WI38 (cell line): ENCODE data around the gene LILRA2.
"Not testable (repeated sequence)": the region's sequence is repeated elsewhere in the genome, so short reads cannot be mapped to it uniquely, and the experiment has no call there.

Source experiments
- H3K4me3 ChIP-seq: 2 replicates; pipeline ENCODE4 v1.5.1; 2011; ENCODE audit warnings: low read depth, mild to moderate bottlenecking, control low read depth, low read length
- TF ChIP-seq, protein P1 (sequence below): IDR thresholded peaks from 2 replicates; pipeline ENCODE4 v1.5.1; 2012; ENCODE audit warnings: low read depth, mild to moderate bottlenecking, control low read depth, low read length

Gene LILRA2

DNA sequence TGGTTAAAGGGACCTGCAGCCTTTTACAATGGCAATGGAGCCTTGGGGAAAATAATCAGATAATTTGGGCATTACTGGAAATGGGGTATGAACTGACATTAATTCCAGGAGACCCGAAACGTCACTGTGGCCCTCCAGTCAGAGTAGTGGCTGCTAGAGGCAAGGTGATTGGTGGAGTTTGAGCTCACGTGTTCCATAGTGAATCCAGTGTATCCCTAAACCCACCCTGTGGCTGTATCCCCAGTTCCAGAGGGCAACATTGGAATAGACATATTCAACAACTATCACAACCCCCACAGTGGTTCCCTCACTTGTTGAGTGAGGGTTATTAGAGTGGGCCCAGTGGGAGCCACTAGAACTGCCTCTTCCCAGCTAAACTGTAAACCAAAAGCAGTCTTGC, 3.3 kb upstream of the LILRA2 start:
- no peak overlapping the region for H3K4me3 ChIP-seq
- TF ChIP-seq, protein P1, sequence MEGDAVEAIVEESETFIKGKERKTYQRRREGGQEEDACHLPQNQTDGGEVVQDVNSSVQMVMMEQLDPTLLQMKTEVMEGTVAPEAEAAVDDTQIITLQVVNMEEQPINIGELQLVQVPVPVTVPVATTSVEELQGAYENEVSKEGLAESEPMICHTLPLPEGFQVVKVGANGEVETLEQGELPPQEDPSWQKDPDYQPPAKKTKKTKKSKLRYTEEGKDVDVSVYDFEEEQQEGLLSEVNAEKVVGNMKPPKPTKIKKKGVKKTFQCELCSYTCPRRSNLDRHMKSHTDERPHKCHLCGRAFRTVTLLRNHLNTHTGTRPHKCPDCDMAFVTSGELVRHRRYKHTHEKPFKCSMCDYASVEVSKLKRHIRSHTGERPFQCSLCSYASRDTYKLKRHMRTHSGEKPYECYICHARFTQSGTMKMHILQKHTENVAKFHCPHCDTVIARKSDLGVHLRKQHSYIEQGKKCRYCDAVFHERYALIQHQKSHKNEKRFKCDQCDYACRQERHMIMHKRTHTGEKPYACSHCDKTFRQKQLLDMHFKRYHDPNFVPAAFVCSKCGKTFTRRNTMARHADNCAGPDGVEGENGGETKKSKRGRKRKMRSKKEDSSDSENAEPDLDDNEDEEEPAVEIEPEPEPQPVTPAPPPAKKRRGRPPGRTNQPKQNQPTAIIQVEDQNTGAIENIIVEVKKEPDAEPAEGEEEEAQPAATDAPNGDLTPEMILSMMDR, result no peak

DNA sequence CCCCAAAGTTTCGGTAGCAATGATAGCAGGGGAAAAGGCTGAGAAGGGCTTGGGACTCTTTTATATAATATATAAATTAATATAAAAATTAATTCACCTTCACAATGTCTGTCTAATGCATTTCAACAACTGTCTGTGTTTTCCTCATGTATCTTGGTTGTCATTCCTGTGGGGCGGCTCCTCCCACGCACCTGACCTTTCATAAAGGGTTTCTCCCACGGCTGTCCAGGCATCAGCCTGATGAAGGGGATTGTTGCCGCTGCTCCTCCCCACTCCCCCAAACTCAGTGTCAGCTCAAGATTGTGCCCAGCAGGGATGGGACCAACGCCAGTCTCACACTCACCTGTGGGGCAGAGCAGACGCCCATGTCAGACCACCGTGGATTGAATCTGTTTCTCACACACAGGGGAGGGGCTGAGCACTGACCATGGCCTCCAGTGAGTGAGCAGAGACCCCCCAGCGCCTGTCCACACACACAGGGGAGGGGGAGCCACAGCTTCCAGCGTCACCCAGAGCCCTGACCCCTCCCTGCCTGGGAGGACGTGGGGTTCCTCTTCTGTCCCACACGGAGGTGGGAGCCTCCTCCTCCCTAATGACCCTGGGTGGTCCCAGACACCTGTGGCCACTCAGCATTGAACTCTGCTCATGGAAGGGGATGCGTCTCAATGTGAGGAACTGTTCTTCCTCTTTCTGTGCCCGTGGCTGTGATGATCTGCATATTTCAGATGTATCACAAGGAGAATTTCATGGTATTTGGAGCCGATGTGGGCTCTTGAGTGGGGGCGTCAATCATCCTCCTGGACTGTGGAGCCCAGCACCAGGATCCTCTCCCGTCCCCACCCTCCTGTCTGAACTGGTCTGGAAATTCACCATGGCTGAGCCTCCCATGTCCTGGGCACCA, 1.6 kb upstream of the LILRA2 start:
- H3K4me3 ChIP-seq, result not testable (repeated sequence)

DNA sequence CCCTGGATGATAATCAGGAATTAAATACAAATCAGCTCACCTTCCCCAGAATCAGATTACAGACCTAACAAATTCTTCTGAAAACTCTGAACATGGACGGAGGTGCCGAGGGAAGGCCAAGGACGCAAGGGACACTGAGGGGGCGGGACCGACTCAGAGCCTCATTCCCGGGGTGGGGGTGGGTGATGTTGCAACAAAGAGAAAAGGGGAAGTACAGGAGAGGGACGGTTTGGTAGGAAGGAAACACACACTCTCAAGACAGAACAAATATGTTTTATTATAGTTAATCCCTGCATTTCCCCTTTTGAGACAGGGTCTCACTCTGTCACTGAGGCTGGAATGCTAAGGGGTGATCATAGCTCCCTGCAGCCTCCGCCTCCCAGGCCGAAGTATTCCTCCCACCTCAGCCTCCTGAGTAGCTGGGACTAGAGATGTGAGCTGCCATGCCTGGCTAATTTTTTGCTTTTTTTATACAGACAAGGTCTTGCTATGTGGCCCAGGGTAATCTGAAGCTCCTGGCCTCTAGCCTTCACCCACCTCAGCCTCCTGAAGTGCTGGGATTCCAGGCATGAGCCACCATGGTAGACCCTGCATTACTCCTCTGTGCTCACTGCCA, 786 bp upstream of the LILRA2 start:
- TF ChIP-seq, protein P1, result no peak
- H3K4me3 ChIP-seq, result no peak overlapping the region

DNA sequence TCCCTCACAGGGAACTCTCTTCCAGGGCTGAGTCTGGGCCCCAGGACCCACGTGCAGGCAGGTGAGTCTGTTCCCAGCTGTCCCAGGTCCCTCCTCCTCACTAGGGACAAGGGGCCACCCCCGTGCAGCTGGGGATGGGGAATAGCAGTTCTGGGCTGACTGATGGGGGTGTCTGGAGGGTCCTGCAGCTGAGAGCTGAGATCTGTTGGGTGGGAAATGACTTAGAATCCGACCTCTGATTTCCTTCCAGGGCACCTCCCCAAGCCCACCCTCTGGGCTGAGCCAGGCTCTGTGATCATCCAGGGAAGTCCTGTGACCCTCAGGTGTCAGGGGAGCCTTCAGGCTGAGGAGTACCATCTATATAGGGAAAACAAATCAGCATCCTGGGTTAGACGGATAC, 461 bp downstream of the LILRA2 start:
- TF ChIP-seq, protein P1, result no peak
- H3K4me3 ChIP-seq, result no peak overlapping the region

DNA sequence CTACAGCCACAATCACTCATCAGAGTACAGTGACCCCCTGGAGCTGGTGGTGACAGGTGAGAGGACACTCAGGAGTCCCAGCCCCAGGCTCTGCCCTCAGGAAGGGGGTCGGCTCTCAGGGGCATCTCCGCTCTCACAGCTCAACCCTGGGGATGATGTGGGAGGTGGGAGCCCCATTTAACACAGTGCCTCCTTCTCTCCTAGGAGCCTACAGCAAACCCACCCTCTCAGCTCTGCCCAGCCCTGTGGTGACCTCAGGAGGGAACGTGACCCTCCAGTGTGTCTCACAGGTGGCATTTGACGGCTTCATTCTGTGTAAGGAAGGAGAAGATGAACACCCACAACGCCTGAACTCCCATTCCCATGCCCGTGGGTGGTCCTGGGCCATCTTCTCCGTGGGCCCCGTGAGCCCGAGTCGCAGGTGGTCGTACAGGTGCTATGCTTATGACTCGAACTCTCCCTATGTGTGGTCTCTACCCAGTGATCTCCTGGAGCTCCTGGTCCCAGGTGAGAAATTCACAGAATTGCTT, 1.0 kb downstream of the LILRA2 start:
- H3K4me3 ChIP-seq, result no peak overlapping the region
- TF ChIP-seq, protein P1, result no peak

DNA sequence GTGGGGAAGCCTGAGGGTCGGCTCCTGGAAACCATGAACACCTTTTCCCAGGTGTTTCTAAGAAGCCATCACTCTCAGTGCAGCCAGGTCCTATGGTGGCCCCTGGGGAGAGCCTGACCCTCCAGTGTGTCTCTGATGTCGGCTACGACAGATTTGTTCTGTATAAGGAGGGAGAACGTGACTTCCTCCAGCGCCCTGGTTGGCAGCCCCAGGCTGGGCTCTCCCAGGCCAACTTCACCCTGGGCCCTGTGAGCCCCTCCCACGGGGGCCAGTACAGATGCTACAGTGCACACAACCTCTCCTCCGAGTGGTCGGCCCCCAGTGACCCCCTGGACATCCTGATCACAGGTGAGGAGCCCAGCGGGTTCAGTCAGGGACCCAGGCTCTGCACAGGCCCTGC, 1.6 kb downstream of the LILRA2 start:
- not testable (repeated sequence) for H3K4me3 ChIP-seq

DNA sequence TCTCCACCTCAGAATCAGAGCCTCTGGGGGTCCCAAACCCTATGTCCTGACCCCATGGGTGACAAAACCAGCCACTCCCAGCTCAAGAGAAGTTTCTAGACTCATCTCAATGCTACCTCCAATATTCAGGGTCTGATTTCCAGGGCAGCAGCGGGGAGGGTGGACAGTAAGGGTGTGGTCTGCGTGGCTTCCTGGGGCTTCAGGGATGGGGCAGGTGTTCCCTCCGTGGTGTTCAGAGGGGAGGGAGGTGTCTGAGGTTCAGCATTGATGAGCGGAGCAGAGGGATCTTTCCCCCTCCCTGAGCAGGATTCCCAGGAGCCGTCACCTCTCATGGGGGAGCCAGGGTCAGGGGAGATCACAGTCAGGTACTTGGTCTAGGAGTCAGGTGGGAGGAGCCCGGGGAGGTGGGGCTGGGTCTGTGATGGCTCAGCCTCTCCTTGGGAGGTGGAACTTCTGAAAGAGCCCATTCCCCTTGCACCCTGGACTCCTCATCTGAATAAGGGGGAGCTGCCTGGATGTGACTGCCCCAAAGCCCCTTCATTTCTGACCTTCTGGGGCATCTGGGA, 2.9 kb downstream of the LILRA2 start:
- H3K4me3 ChIP-seq, result no peak overlapping the region
- TF ChIP-seq, protein P1, result no peak

DNA sequence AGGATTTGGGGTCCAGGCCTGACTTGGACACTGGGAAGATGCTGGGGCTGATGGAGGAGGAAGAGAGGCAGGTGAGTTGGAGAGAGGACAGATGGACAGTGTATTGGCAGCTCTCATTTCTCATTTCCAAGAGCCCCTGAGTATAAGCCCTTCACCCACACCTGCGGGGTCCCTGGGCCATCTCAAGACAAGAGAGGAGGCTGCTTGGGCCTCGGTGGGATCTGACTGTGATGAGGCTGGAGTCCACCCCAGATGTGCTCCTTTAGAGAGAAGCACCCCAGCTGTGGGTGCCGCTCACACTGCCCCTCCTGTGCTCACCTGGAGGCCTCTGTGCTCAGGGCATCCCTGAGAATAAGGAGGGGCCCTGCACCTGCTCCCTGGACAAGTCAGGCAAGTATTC, 3.7 kb downstream of the LILRA2 start:
- TF ChIP-seq, protein P1, result no peak
- H3K4me3 ChIP-seq, result no peak overlapping the region

DNA sequence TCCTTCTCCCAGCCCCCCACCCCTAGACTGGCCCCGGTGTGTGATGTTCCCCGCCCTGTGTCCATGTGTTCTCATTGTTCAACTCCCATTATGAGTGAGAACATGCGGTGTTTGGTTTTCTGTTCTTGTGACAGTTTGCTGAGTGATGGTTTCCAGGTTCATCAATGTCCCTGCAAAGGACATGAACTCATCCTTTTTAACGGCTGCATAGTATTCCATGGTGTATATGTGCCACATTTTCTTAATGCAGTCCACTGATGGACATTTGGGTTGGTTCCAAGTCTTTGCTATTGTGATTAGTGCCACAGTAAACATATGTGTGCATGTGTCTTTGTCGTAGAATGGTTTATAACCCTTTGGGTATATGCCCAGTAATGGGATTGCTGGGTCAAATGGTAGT, 4.7 kb downstream of the LILRA2 start:
- not testable (repeated sequence) for H3K4me3 ChIP-seq
